ENCODE results near the gene CAMKV.

- TF ChIP-seq, protein P1, sequence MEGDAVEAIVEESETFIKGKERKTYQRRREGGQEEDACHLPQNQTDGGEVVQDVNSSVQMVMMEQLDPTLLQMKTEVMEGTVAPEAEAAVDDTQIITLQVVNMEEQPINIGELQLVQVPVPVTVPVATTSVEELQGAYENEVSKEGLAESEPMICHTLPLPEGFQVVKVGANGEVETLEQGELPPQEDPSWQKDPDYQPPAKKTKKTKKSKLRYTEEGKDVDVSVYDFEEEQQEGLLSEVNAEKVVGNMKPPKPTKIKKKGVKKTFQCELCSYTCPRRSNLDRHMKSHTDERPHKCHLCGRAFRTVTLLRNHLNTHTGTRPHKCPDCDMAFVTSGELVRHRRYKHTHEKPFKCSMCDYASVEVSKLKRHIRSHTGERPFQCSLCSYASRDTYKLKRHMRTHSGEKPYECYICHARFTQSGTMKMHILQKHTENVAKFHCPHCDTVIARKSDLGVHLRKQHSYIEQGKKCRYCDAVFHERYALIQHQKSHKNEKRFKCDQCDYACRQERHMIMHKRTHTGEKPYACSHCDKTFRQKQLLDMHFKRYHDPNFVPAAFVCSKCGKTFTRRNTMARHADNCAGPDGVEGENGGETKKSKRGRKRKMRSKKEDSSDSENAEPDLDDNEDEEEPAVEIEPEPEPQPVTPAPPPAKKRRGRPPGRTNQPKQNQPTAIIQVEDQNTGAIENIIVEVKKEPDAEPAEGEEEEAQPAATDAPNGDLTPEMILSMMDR (IDR thresholded peaks at IDR 0.05): no peak
- TF ChIP-seq, protein P2, sequence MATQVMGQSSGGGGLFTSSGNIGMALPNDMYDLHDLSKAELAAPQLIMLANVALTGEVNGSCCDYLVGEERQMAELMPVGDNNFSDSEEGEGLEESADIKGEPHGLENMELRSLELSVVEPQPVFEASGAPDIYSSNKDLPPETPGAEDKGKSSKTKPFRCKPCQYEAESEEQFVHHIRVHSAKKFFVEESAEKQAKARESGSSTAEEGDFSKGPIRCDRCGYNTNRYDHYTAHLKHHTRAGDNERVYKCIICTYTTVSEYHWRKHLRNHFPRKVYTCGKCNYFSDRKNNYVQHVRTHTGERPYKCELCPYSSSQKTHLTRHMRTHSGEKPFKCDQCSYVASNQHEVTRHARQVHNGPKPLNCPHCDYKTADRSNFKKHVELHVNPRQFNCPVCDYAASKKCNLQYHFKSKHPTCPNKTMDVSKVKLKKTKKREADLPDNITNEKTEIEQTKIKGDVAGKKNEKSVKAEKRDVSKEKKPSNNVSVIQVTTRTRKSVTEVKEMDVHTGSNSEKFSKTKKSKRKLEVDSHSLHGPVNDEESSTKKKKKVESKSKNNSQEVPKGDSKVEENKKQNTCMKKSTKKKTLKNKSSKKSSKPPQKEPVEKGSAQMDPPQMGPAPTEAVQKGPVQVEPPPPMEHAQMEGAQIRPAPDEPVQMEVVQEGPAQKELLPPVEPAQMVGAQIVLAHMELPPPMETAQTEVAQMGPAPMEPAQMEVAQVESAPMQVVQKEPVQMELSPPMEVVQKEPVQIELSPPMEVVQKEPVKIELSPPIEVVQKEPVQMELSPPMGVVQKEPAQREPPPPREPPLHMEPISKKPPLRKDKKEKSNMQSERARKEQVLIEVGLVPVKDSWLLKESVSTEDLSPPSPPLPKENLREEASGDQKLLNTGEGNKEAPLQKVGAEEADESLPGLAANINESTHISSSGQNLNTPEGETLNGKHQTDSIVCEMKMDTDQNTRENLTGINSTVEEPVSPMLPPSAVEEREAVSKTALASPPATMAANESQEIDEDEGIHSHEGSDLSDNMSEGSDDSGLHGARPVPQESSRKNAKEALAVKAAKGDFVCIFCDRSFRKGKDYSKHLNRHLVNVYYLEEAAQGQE (IDR thresholded peaks at IDR 0.05; ENCODE audit: low read depth, low read length): no peak
These were observed 3.1 kb upstream of the CAMKV start for GRCh38 chr3:49872801-49873281.
